LNCAP (cell line): Measurements from ENCODE around the gene NPPB.

Source experiments
- CTCF ChIP-seq: fragments of 450-650 bp; IDR thresholded peaks from 2 replicates; pipeline ENCODE4 v1.5.1; 2017; ENCODE audit warnings: mild to moderate bottlenecking

NPPB gene

GRCh38 chr1:11837767-11838348 is 20.9 kb downstream of the NPPB start:
- TF ChIP-seq CTCF: no peak

GRCh38 chr1:11836955-11837766 is 21.6 kb downstream of the NPPB start:
- no peak for TF ChIP-seq CTCF

GRCh38 chr1:11835441-11836225 is 23.1 kb downstream of the NPPB start:
- TF ChIP-seq CTCF: no peak

GRCh38 chr1:11833900-11834299 is 24.8 kb downstream of the NPPB start:
- TF ChIP-seq CTCF: no peak

- TF ChIP-seq CTCF: no peak
Measured at GRCh38 chr1:11833497-11833896, 25.2 kb downstream of the NPPB start.

- TF ChIP-seq CTCF: no peak
Measured at GRCh38 chr1:11831945-11832725, 26.6 kb downstream of the NPPB start.

GRCh38 chr1:11828511-11828910 is 30.2 kb downstream of the NPPB start:
- no peak for TF ChIP-seq CTCF
